Ovary (tissue), 3 donors: ENCODE results near the gene ZBED4.

ENCODE experiments used
- POLR2A ChIP-seq: fragments of 450-650 bp; IDR thresholded peaks from one replicate; pipeline ENCODE4 v1.6.1; 2017; ENCODE audit warnings: antibody characterized with exemption, mild to moderate bottlenecking, moderate library complexity
- TF ChIP-seq, protein P1 (sequence below), 3 donors: fragments of 450-650 bp in 2 of 3; fragments of 200-600 bp in 1 of 3; IDR thresholded peaks; one replicate each; pipeline versions ENCODE4 v1.5.1 to v1.8.0; 2016 to 2022; ENCODE audit warnings: antibody characterized with exemption in 3 of 3, mild to moderate bottlenecking in 1 of 3
- donor health status: DM: no; HTN: no; CAD: no.

DNA sequence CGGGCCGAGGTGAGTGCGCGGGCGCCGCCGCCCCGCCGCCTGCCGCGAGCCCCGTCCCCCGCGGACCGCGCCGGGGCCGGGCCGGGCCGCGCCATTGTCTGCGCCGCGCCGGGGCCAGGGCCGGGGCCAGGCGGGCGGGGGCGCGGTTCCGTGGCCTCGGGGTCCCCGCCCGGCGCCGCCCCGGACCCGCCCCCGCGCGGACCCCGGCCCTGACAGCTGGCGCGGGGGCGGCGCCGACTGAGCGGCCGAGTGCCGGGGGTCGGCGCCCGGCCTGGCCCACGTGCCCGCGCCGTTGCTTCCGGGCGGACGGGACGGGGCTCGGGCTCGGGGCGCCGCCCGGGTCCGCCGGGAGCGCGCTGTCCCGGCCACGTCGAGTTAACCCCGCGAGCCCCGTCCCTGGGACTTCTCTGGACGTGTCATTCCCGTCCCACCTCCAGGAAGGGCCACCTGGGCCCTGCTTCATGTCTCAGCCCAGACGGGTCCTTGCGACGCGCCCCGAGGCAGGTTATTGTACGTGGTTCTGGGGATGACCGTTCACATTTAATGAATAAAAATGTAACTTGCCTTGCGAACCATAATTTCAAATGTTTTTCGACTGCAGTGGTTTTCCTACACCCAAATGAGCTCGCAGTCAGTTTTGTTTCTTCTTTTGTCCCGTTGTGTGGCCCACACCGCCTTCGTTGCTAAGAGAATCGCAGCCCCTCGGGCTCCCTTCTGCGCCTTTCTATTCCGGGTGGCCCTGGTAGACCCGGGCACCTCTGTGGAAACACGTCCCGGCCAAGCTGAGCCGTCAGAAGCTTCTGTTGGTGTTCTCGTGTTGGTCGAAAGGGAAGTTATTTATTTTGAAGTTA, 562 bp downstream of the ZBED4 start:
- no peak for TF ChIP-seq POLR2A
- TF ChIP-seq, protein P1, sequence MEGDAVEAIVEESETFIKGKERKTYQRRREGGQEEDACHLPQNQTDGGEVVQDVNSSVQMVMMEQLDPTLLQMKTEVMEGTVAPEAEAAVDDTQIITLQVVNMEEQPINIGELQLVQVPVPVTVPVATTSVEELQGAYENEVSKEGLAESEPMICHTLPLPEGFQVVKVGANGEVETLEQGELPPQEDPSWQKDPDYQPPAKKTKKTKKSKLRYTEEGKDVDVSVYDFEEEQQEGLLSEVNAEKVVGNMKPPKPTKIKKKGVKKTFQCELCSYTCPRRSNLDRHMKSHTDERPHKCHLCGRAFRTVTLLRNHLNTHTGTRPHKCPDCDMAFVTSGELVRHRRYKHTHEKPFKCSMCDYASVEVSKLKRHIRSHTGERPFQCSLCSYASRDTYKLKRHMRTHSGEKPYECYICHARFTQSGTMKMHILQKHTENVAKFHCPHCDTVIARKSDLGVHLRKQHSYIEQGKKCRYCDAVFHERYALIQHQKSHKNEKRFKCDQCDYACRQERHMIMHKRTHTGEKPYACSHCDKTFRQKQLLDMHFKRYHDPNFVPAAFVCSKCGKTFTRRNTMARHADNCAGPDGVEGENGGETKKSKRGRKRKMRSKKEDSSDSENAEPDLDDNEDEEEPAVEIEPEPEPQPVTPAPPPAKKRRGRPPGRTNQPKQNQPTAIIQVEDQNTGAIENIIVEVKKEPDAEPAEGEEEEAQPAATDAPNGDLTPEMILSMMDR (IDR thresholded peaks at IDR 0.05): no peak
